EL (cell line): ENCODE results near the gene GIMAP8.
"Not testable (repeated sequence)": the region's sequence is repeated elsewhere in the genome, so short reads cannot be mapped to it uniquely, and the experiment has no call there.

Source experiments
- DNase-seq: peaks from one replicate; pipeline ENCODE4 v3.0.0-alpha.2; 2016

The GIMAP8 gene

GRCh38 chr7:150468241-150468640 lies 17.8 kb downstream of the GIMAP8 start:
- DNase-seq: no peak

GRCh38 chr7:150471886-150472285 lies 21.5 kb downstream of the GIMAP8 start:
- no peak for DNase-seq

- no peak for DNase-seq
Observed at GRCh38 chr7:150473902-150474301, 23.5 kb downstream of the GIMAP8 start.

- no peak for DNase-seq
Observed at GRCh38 chr7:150476285-150476684, 25.9 kb downstream of the GIMAP8 start.

- DNase-seq: no peak
Observed at GRCh38 chr7:150476819-150477631, 26.6 kb downstream of the GIMAP8 start.

GRCh38 chr7:150479023-150479716 lies 28.7 kb downstream of the GIMAP8 start:
- no peak for DNase-seq

GRCh38 chr7:150481186-150481920 lies 30.9 kb downstream of the GIMAP8 start:
- no peak for DNase-seq

GRCh38 chr7:150481922-150482321 lies 31.5 kb downstream of the GIMAP8 start:
- DNase-seq: no peak

- not testable (repeated sequence) for DNase-seq
Observed at GRCh38 chr7:150483514-150483913, 33.1 kb downstream of the GIMAP8 start.

GRCh38 chr7:150484071-150484470 lies 33.6 kb downstream of the GIMAP8 start:
- not testable (repeated sequence) for DNase-seq

- no peak for DNase-seq
Observed at GRCh38 chr7:150487625-150488024, 37.2 kb downstream of the GIMAP8 start.

- no peak for DNase-seq
Observed at GRCh38 chr7:150489782-150490181, 39.4 kb downstream of the GIMAP8 start.

GRCh38 chr7:150493442-150493841 lies 43.0 kb downstream of the GIMAP8 start:
- DNase-seq: not testable (repeated sequence)

- no peak for DNase-seq
Observed at GRCh38 chr7:150502519-150502918, 52.1 kb downstream of the GIMAP8 start.

GRCh38 chr7:150503155-150503554 lies 52.7 kb downstream of the GIMAP8 start:
- DNase-seq: no peak

- DNase-seq: no peak
Observed at GRCh38 chr7:150503581-150503980, 53.2 kb downstream of the GIMAP8 start.

- DNase-seq: no peak
Observed at GRCh38 chr7:150507947-150508602, 57.6 kb downstream of the GIMAP8 start.

GRCh38 chr7:150511048-150511447 lies 60.6 kb downstream of the GIMAP8 start:
- DNase-seq: no peak

- DNase-seq: no peak
Observed at GRCh38 chr7:150513758-150514157, 63.3 kb downstream of the GIMAP8 start.

- DNase-seq: no peak
Observed at GRCh38 chr7:150514748-150515222, 64.4 kb downstream of the GIMAP8 start, which contains the start of gene GIMAP7. GIMAP7 (plus strand) TSS chr7:150514872; CDS start chr7:150519975, 5,103 bp downstream.

- DNase-seq: no peak
Observed at GRCh38 chr7:150515248-150516147, 65.1 kb downstream of the GIMAP8 start.
